Stomach (tissue), 9 donors: Measurements from ENCODE around the gene ZNF274. TPM values are rescaled to one million over a fixed set of nuclear protein-coding genes. Genes with fewer than 3 reads are reported as not detected.

ENCODE experiments used
- DNase-seq, 2 donors: peaks; one replicate each; pipeline versions ENCODE4 v3.0.0 to v3.0.0-alpha.2; 2013 to 2019
- H3K27ac ChIP-seq, 5 donors: fragments of 200-600 bp in 4 of 5; sonication (generic) in 4 of 5; one replicate each; pipeline ENCODE4 v1.5.1; 2013 to 2019; ENCODE audit warnings: mild to moderate bottlenecking in 1 of 5, moderate library complexity in 1 of 5
- H3K27me3 ChIP-seq, 3 donors: fragments of 200-600 bp; sonication (generic); one replicate each; pipeline ENCODE4 v1.5.1; 2017 to 2019; ENCODE audit warnings: mixed run types in 1 of 3
- H3K36me3 ChIP-seq, 4 donors: fragments of 200-600 bp; sonication (generic); 1 replicate in 3 of 4; 2 replicates in 1 of 4; pipeline ENCODE4 v1.5.1; 2016 to 2019
- H3K4me1 ChIP-seq, 4 donors: fragments of 200-600 bp; sonication (generic); one replicate each; pipeline ENCODE4 v1.5.1; 2016 to 2019
- H3K4me3 ChIP-seq, 4 donors: fragments of 200-600 bp; sonication (generic) in 3 of 4; one replicate each; pipeline ENCODE4 v1.5.1; 2016 to 2019; ENCODE audit warnings: mild to moderate bottlenecking in 1 of 4
- H3K9me3 ChIP-seq, 4 donors: fragments of 200-600 bp; sonication (generic); one replicate each; pipeline ENCODE4 v1.5.1; 2016 to 2019
- EP300 ChIP-seq: sonication (generic); formaldehyde crosslinking; IDR thresholded peaks from one replicate; pipeline ENCODE4 v1.6.1; 2017; ENCODE audit warnings: antibody characterized with exemption
- POLR2A ChIP-seq, 4 donors: fragments of 450-650 bp; IDR thresholded peaks; one replicate each; pipeline ENCODE4 v1.6.1; 2016; ENCODE audit warnings: antibody characterized with exemption in 4 of 4, control low read depth in 2 of 4, mild to moderate bottlenecking in 1 of 4, moderate library complexity in 1 of 4
- POLR2AphosphoS5 ChIP-seq, 3 donors: sonication (generic); formaldehyde crosslinking; IDR thresholded peaks; one replicate each; pipeline ENCODE4 v1.6.1; 2016; ENCODE audit warnings: antibody characterized with exemption in 3 of 3
- WGBS, 5 donors: extraction: QIAGEN DNeasy Blood & Tissue Kit in 3 of 5; methylation state at CpG; one replicate each; pipeline versions ENCODE4 v1.1.5 to v1.1.7; 2013 to 2018; 5-methylcytosine and 5-hydroxymethylcytosine counted together
- intact Hi-C: fragments of 100-400 bp; cut with DNase I; formaldehyde crosslinking; loops from one replicate; pipeline ENCODE4 v1.15.1; 2023; ENCODE audit warnings: low total_unique reads
- polyA plus RNA-seq, 3 donors: library from polyadenylated mRNA; stranded (reverse); fragments of 200-250 nt; gene quantifications; one replicate each; pipeline ENCODE4 v1.2.3, GENCODE V29; 2013
- total RNA-seq, 5 donors: library from RNA; depleted of rRNA; stranded (reverse); fragments of >200 nt; gene quantifications; one replicate each; pipeline versions ENCODE4 v1.1.0 to v1.2.3, GENCODE V29; 2014 to 2016
- TF ChIP-seq, protein P1 (sequence below), 7 experiments: fragments of 450-650 bp in 4 of 7; fragments of 200-600 bp in 3 of 7; sonication (generic) in 3 of 7; IDR thresholded peaks; one replicate each; pipeline ENCODE4 v1.5.1; 2016 to 2019; ENCODE audit warnings: antibody characterized with exemption in 7 of 7, control low read depth in 2 of 7, mild to moderate bottlenecking in 1 of 7
- donor health status: healthy with polysubstance abuse.
- donor health status: Bipolar disorder and iron deficiency.
- donor health status: healthy.

The ZNF274 gene
- total and polyA plus RNA-seq, 8 donors = 5.9 to 46.9 (median 14.2) TPM

DNA sequence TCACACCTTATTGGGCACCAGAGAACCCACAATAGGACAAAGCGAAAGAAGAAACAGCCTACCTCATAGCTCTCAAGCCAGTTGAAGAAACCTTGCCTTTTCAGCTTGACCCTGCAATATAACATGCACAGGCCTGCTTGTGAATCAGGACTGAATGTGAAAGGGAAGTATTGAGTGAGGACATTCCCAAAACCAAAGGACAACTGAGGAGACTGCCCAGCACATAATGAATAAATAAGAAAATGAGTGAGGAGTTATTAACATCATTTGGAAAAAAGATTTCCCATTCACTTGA, 30.2 kb downstream of the ZNF274 start:
- intact Hi-C loops = no loop called here
- Histone ChIP-seq H3K27me3 (no peaks in the 10 kb centered on the region), H3K27ac (no peak overlapping the region), H3K36me3 (peaks cover 52 to 64% (median 60%) of the 10 kb centered on the region in 4 donors), H3K4me1 (no peaks in the 10 kb centered on the region), H3K4me3 (no peak overlapping the region), H3K9me3 (peaks cover 97 to 100% (median 100%) of the 10 kb centered on the region in 4 donors)
- DNase-seq = no peak
- 93 to 100% (median 100%) methylated on average over 1 of the region's 1 CpG for WGBS, 5 donors
- TF ChIP-seq POLR2A (IDR thresholded peaks at IDR 0.05) = no peak
- TF ChIP-seq, protein P1, sequence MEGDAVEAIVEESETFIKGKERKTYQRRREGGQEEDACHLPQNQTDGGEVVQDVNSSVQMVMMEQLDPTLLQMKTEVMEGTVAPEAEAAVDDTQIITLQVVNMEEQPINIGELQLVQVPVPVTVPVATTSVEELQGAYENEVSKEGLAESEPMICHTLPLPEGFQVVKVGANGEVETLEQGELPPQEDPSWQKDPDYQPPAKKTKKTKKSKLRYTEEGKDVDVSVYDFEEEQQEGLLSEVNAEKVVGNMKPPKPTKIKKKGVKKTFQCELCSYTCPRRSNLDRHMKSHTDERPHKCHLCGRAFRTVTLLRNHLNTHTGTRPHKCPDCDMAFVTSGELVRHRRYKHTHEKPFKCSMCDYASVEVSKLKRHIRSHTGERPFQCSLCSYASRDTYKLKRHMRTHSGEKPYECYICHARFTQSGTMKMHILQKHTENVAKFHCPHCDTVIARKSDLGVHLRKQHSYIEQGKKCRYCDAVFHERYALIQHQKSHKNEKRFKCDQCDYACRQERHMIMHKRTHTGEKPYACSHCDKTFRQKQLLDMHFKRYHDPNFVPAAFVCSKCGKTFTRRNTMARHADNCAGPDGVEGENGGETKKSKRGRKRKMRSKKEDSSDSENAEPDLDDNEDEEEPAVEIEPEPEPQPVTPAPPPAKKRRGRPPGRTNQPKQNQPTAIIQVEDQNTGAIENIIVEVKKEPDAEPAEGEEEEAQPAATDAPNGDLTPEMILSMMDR (IDR thresholded peaks at IDR 0.05) = no peak
- TF ChIP-seq POLR2AphosphoS5 (IDR thresholded peaks at IDR 0.05) = no peak
- TF ChIP-seq EP300 = no peak

- DNase-seq = no peak
- no peaks in the 10 kb centered on the region for H3K27me3 ChIP-seq
- intact Hi-C loops = no loop called here
- H3K27ac ChIP-seq = no peak overlapping the region
- H3K9me3 ChIP-seq = peaks cover 66 to 100% (median 95%) of the 10 kb centered on the region in 4 donors
- H3K36me3 ChIP-seq = peaks cover 11 to 24% (median 19%) of the 10 kb centered on the region in 4 donors
- H3K4me1 ChIP-seq = no peaks in the 10 kb centered on the region
- 40 to 58% (median 50%) methylated on average over 32 to 34 of the region's 34 CpGs for WGBS, 5 donors
- TF ChIP-seq EP300 = no peak
- TF ChIP-seq, protein P1 (IDR thresholded peaks at IDR 0.05) = no peak
- no peak for TF ChIP-seq POLR2AphosphoS5 (IDR thresholded peaks at IDR 0.05)
- no peak for TF ChIP-seq POLR2A (IDR thresholded peaks at IDR 0.05)
- H3K4me3 ChIP-seq = no peak overlapping the region
Measured at GRCh38 chr19:58217069-58217481, 34.2 kb downstream of the ZNF274 start.

DNA sequence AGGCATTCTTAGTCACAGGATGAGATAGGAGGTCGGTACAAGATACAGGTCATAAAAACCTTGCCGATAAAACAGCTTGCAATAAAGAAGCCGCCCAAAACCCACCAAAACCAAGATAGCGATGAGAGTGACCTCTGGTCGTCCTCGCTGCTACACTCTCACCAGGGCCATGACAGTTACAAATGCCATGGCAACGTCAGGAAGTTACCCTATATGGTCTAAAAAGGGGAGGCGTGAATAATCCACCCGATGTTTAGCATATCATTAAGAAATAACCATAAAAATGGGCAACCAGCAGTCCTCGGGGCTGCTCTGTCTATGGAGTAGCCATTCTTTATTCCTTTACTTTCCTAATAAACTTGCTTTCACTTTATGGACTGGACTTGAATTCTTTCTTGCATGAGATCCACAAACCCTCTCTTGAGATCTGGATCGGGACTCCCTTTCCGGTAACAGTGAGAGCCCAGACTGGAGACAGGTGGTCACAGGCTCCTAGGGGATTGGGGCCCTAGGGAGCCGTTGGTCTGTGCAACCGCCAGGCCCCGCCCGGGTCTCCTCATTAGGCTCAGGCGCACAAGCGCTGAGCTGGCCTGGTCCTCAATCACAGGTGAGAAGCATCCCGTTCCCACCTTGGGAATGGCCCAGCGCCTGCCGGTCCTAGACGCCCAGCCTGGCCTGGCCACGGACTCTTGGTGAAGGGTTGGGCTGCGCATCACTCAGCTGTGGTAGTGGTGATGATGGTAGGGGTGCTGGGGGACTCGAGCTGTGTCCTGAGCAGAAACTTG, 34.9 kb downstream of the ZNF274 start:
- Histone ChIP-seq H3K27ac (no peak overlapping the region), H3K4me3 (no peak overlapping the region), H3K27me3 (no peaks in the 10 kb centered on the region), H3K36me3 (peaks cover 4 to 16% (median 12%) of the 10 kb centered on the region in 4 donors), H3K4me1 (no peaks in the 10 kb centered on the region), H3K9me3 (peaks cover 59 to 100% (median 94%) of the 10 kb centered on the region in 4 donors)
- WGBS, 5 donors = 93 to 95% (median 94%) methylated on average over 25 of the region's 25 CpGs
- DNase-seq = no peak
- intact Hi-C loops = no loop called here
- TF ChIP-seq POLR2A (IDR thresholded peaks at IDR 0.05) (no peak), POLR2AphosphoS5 (IDR thresholded peaks at IDR 0.05) (no peak), EP300 (no peak)
- TF ChIP-seq, protein P1 (IDR thresholded peaks at IDR 0.05) = no peak

DNA sequence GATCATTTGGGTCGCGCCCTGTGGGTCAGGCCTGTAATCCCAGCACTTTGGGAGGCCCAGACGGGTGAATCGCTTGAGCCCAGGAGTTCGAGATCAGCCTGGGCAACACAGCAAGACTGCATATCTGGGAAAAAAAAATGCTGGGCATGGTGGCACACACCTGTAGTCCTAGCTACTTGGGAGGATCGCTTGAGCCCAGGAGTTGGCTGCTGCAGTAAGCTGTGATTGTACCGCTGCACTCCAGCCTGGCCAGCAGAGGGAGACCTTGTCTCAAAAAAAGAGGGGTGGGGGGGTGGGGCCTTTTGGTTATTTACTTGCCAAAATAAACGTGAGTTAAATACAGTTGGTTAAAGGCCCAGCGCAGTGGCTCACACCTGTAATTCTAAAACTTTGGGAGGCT, 36.0 kb downstream of the ZNF274 start:
- intact Hi-C loops = no loop called here
- no peak for DNase-seq
- TF ChIP-seq POLR2AphosphoS5 (IDR thresholded peaks at IDR 0.05) (no peak), EP300 (no peak), POLR2A (IDR thresholded peaks at IDR 0.05) (no peak)
- TF ChIP-seq, protein P1 (IDR thresholded peaks at IDR 0.05) = no peak
- peaks cover 0 to 5% (median 2%) of the 10 kb centered on the region in 4 donors for H3K36me3 ChIP-seq
- no peaks in the 10 kb centered on the region for H3K4me1 ChIP-seq
- no peaks in the 10 kb centered on the region for H3K27me3 ChIP-seq
- no peak overlapping the region for H3K4me3 ChIP-seq
- H3K9me3 ChIP-seq = peaks cover 48 to 100% (median 94%) of the 10 kb centered on the region in 4 donors
- no peak overlapping the region for H3K27ac ChIP-seq
- WGBS, 5 donors = 44 to 58% (median 49%) methylated on average over 9 of the region's 9 CpGs
